HEK293T (cell line): ENCODE data around the gene MBL2.

Source experiments
- CTCF ChIA-PET: fragments of 350-600 bp; formaldehyde crosslinking; extraction: SDS; loops from one replicate; lab custom pipeline; 2021; ENCODE audit warnings: antibody characterized with exemption, inconsistent platforms; lab: Yijun Ruan, JAX
- POLR2A ChIA-PET: fragments of 350-600 bp; formaldehyde crosslinking; extraction: SDS; loops from one replicate; lab custom pipeline; 2020; ENCODE audit warnings: antibody characterized with exemption, inconsistent platforms; lab: Yijun Ruan, JAX
- DNase-seq: peaks from one replicate; pipeline ENCODE4 v3.0.0; 2012; ENCODE audit warnings: mixed read lengths; ENCODE audit errors: extremely low spot score
- ARNT ChIP-seq: fragments of 450-650 bp; IDR thresholded peaks from 2 replicates; pipeline ENCODE4 v1.6.1; 2017; ENCODE audit warnings: mild to moderate bottlenecking
- BHLHE40 ChIP-seq: fragments of 450-650 bp; IDR thresholded peaks from 2 replicates; pipeline ENCODE4 v1.6.1; 2016; ENCODE audit warnings: mild to moderate bottlenecking, moderate library complexity, borderline replicate concordance
- CTBP1 ChIP-seq: fragments of 450-650 bp; IDR thresholded peaks from 2 replicates; pipeline ENCODE4 v1.6.1; 2016; ENCODE audit warnings: borderline replicate concordance
- ELF4 ChIP-seq: fragments of 450-650 bp; IDR thresholded peaks from 2 replicates; pipeline ENCODE4 v1.6.1; 2017; ENCODE audit warnings: antibody characterized with exemption
- FOXA1 ChIP-seq: fragments of 450-650 bp; IDR thresholded peaks from 2 replicates; pipeline ENCODE4 v1.6.1; 2016; ENCODE audit warnings: mild to moderate bottlenecking
- FOXK2 ChIP-seq: fragments of 450-650 bp; IDR thresholded peaks from 2 replicates; pipeline ENCODE4 v1.6.1; 2016; ENCODE audit warnings: mild to moderate bottlenecking
- FOXM1 ChIP-seq: fragments of 450-650 bp; IDR thresholded peaks from 2 replicates; pipeline ENCODE4 v1.6.1; 2017; ENCODE audit warnings: mild to moderate bottlenecking, borderline replicate concordance
- HDGF ChIP-seq: fragments of 450-650 bp; IDR thresholded peaks from 2 replicates; pipeline ENCODE4 v1.6.1; 2017; ENCODE audit warnings: antibody characterized with exemption, borderline replicate concordance
- L3MBTL2 ChIP-seq: fragments of 450-650 bp; conservative IDR thresholded peaks from 2 replicates; pipeline ENCODE4 v1.6.1; 2016; ENCODE audit warnings: mild to moderate bottlenecking
- LEF1 ChIP-seq: fragments of 450-650 bp; IDR thresholded peaks from 2 replicates; pipeline ENCODE4 v1.6.1; 2017; ENCODE audit warnings: mild to moderate bottlenecking, borderline replicate concordance
- NFRKB ChIP-seq: fragments of 450-650 bp; IDR thresholded peaks from 2 replicates; pipeline ENCODE4 v1.6.1; 2016; ENCODE audit warnings: mild to moderate bottlenecking, moderate library complexity
- SP1 ChIP-seq: fragments of 450-650 bp; IDR thresholded peaks from 2 replicates; pipeline ENCODE4 v1.6.1; 2017
- SUZ12 ChIP-seq: fragments of 450-650 bp; IDR thresholded peaks from 2 replicates; pipeline ENCODE4 v1.6.1; 2016; ENCODE audit warnings: mild to moderate bottlenecking
- TARDBP ChIP-seq: fragments of 450-650 bp; IDR thresholded peaks from 2 replicates; pipeline ENCODE4 v1.6.1; 2016
- ZNF384 ChIP-seq: fragments of 450-650 bp; IDR thresholded peaks from 2 replicates; pipeline ENCODE4 v1.6.1; 2016
- TF ChIP-seq, protein P1 (sequence below): fragments of 450-650 bp; IDR thresholded peaks from 2 replicates; pipeline ENCODE4 v1.6.1; 2016

Gene MBL2

DNA sequence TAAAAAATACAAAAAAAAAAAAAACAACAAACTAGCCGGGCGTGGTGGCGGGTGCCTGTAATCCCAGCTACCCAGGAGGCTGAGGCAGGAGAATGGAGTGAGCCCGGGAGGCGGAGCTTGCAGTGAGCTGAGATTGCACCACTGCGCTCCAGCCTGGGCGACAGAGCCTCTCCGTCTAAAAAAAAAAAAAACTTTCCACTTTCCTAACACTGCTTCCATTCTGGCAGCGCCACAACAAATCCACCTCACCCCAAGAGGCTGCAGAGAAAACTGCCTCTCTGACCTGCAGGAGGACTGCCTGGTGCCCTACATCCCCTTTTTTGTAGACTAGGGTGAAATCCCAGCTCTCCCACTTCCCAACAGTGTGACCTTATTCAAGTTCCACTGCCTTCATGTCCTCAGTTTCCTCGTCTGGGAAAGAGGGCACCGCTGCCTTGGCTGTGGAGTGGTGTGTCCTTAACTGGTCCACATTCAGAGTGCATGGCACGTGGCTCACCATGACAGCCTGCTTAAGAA lies 2.6 kb upstream of the MBL2 start:
- ChIA-PET POLR2A (no interaction called here), CTCF (interaction anchor here (0.8 kb wide), 1 partner anchor 35 kb away, joined by 3 read pairs; no protein-coding TSS in a partner anchor)
- DNase-seq = no peak
- TF ChIP-seq NFRKB (no peak), LEF1 (no peak), ELF4 (no peak), FOXM1 (no peak), BHLHE40 (no peak), FOXK2 (no peak), CTBP1 (no peak), SUZ12 (no peak), HDGF (no peak), ZNF384 (no peak), FOXA1 (no peak), TARDBP (no peak), SP1 (no peak), L3MBTL2 (no peak), ARNT (no peak)
- TF ChIP-seq, protein P1, sequence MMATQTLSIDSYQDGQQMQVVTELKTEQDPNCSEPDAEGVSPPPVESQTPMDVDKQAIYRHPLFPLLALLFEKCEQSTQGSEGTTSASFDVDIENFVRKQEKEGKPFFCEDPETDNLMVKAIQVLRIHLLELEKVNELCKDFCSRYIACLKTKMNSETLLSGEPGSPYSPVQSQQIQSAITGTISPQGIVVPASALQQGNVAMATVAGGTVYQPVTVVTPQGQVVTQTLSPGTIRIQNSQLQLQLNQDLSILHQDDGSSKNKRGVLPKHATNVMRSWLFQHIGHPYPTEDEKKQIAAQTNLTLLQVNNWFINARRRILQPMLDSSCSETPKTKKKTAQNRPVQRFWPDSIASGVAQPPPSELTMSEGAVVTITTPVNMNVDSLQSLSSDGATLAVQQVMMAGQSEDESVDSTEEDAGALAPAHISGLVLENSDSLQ = no peak

DNA sequence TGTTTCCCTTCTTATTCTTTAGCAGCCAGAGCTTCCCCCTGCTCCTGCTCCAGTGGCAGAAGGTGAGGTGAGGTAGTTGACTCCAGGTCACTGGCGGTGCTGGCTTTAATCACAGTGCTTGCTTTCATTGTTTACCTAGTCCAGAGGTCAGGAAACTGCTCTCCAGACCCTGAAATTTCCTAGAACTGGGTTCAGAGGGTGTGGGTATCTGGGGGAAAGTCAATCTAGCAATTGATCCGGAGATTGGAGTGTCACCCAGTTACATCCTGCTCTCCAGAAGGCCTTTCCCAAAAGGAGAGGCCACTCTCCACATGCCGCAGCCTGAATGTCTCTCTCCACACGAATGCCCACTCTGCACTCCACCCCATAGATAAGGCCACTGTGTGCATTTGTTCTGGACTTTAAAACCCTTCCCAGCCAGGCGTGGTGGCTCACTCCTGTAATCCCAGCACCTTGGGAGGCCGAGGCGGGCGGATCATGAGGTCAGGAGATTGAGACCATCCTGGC lies 2.1 kb upstream of the MBL2 start:
- DNase-seq = no peak
- CTCF ChIA-PET = no interaction called here
- TF ChIP-seq SUZ12 (no peak), TARDBP (no peak), ARNT (no peak), HDGF (no peak), SP1 (no peak), LEF1 (no peak)
- TF ChIP-seq, protein P1 = no peak
- POLR2A ChIA-PET = no interaction called here

DNA sequence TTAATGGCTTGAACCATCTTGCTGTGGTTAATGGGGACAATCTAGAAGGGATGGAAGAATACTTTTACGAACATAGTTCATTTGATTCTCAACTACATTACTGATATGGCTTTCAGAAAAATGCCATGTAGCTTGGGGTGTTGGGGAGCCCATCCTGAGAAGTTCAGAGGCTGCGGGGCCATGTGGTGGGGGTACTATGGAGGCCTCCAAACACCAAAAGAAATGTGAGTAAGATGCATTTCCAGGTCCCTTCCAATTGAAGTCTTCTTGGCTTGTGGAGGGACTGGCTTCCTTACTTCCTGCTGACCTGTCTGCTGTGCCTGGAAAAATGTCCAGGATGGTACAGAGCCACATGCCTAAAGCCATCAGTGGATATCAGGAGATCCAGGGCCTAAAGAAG lies 1.6 kb upstream of the MBL2 start:
- DNase-seq = no peak
- no peak for TF ChIP-seq ZNF384
- no peak for TF ChIP-seq FOXK2
- no peak for TF ChIP-seq LEF1
- TF ChIP-seq, protein P1 = no peak
- ChIA-PET CTCF (no interaction called here), POLR2A (no interaction called here)

DNA sequence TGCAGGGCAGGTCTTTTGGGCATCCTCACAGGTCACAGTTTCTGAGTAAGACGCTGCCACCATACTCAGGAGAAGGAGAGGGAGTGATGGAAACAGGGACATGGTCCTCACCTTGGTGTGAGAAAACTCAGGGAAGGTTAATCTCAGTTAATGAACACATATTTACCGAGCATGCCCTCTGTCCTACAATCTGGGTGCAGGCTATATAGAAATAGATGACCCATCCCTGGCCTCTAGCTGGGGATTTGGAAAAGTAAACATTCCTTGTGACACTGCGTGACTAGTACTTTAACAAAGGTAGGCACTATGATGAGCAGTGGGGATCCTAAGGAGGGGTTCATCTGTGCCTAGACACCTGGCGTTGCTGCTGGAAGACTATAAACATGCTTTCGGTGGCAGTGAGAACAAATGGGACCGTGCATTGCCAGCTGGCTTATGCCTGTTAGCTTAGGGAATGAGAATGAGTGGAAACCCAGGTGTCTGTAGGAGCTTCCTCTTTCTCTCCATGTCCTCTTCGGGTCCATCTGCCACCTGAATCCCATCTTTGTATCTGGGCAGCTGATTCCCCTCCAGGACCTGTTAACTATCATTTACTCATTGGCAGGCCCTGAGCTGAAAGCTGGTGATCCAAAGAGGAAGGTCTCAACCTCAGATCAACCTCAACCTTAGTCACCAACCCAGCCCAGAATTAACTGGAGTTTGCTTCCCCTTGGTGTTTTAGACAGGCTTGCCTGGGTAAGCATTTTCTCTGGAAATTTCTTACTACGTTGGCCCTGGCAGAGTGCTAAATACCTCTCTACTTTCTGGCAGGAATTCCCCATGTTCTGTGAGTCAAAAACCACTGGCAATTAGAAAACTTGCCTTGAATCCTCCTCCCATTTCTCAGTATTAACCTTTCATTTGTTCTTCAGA lies 794 bp downstream of the MBL2 start:
- no peak for TF ChIP-seq TARDBP
- no peak for TF ChIP-seq FOXK2
- no peak for TF ChIP-seq L3MBTL2
- no peak for TF ChIP-seq BHLHE40
- no peak for TF ChIP-seq FOXM1
- TF ChIP-seq SP1 = no peak
- TF ChIP-seq, protein P1 = no peak
- no peak for TF ChIP-seq ELF4
- no peak for TF ChIP-seq HDGF
- no peak for TF ChIP-seq SUZ12
- TF ChIP-seq ZNF384 = no peak
- no peak for TF ChIP-seq NFRKB
- no peak for TF ChIP-seq LEF1
- no peak for TF ChIP-seq CTBP1
- TF ChIP-seq FOXA1 = no peak
- no peak for TF ChIP-seq ARNT
- DNase-seq = no peak
- CTCF ChIA-PET = interaction anchor here (0.9 to 1.0 kb wide), 2 partner anchors 9 to 12 kb away, joined by 3 read pairs; no protein-coding TSS in a partner anchor
- POLR2A ChIA-PET = no interaction called here

DNA sequence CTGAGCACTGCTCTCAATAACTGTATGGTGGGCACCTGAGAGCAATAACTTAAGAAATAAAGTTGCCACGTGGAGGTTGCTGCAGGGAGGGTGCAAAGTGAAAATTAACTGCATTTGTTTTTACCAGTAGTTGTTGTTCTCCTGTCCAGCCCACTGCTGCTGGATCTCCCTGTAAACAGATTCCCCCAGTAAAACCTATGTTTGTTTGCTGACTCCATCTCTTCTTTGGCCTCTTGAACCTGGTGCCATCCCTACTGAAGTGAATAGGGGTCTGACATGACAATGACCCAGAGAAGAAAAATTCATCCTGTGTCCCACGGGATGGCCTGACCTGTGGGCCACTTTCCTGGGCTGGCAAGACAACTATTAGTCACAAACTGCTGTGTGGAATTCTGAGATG lies 1.7 kb downstream of the MBL2 start:
- no peak for TF ChIP-seq LEF1
- no peak for TF ChIP-seq BHLHE40
- no peak for TF ChIP-seq SUZ12
- no peak for TF ChIP-seq HDGF
- no peak for TF ChIP-seq FOXK2
- no peak for TF ChIP-seq ELF4
- no peak for TF ChIP-seq CTBP1
- TF ChIP-seq, protein P1 = no peak
- TF ChIP-seq NFRKB = no peak
- no peak for TF ChIP-seq FOXM1
- no peak for TF ChIP-seq L3MBTL2
- TF ChIP-seq FOXA1 = no peak
- TF ChIP-seq TARDBP = no peak
- TF ChIP-seq ZNF384 = no peak
- no peak for TF ChIP-seq SP1
- TF ChIP-seq ARNT = no peak
- DNase-seq = no peak
- ChIA-PET CTCF (no interaction called here), POLR2A (no interaction called here)
